Neuronal stem cell (in vitro differentiated cells): ENCODE data around the gene SNRNP40.

ENCODE experiments used
- DNase-seq: peaks from one replicate; pipeline ENCODE4 v3.0.0-alpha.2; 2013; ENCODE audit warnings: low spot score
- H2AFZ ChIP-seq: one replicate; pipeline ENCODE4 v1.6.1; 2013; ENCODE audit warnings: mild to moderate bottlenecking, low read length, inconsistent platforms
- H2AK5ac ChIP-seq: 2 replicates; pipeline ENCODE4 v1.6.1; 2013; ENCODE audit warnings: low read depth, mild to moderate bottlenecking, inconsistent platforms, low read length, moderate library complexity, mixed read lengths
- H2BK120ac ChIP-seq: 2 replicates; pipeline ENCODE4 v1.6.1; 2013; ENCODE audit warnings: low read depth, mild to moderate bottlenecking, inconsistent platforms, low read length, moderate library complexity, mixed read lengths
- H2BK12ac ChIP-seq: one replicate; pipeline ENCODE4 v1.6.1; 2013; ENCODE audit warnings: low read length, inconsistent platforms
- H2BK15ac ChIP-seq: 2 replicates; pipeline ENCODE4 v1.6.1; 2013; ENCODE audit warnings: mild to moderate bottlenecking, low read length, inconsistent platforms, mixed read lengths
- H2BK5ac ChIP-seq: one replicate; pipeline ENCODE4 v1.6.1; 2013; ENCODE audit warnings: inconsistent platforms, mild to moderate bottlenecking, low read length, moderate library complexity
- H3K14ac ChIP-seq: one replicate; pipeline ENCODE4 v1.6.1; 2013; ENCODE audit warnings: low read length, inconsistent platforms
- H3K18ac ChIP-seq: 2 replicates; pipeline ENCODE4 v1.6.1; 2013; ENCODE audit warnings: low read length, inconsistent platforms
- H3K23ac ChIP-seq: 2 replicates; pipeline ENCODE4 v1.6.1; 2013; ENCODE audit warnings: low read depth, mild to moderate bottlenecking, mixed read lengths, low read length, inconsistent platforms; ENCODE audit not compliant: poor library complexity
- H3K27ac ChIP-seq: replicated peaks from 3 replicates; pipeline ENCODE4 v1.5.1; 2013; ENCODE audit warnings: low read length, inconsistent platforms
- H3K27me3 ChIP-seq, 3 experiments: 2 replicates each; pipeline ENCODE4 v1.6.1; 2013; ENCODE audit warnings: low read length in 3 of 3, mild to moderate bottlenecking in 2 of 3, inconsistent platforms in 1 of 3, low read depth in 1 of 3, mixed read lengths in 1 of 3, moderate library complexity in 1 of 3; ENCODE audit not compliant: control insufficient read depth in 3 of 3, insufficient read depth in 3 of 3
- H3K36me3 ChIP-seq, 2 donors: replicated peaks in 1 of 2; 2 replicates each; pipeline ENCODE4 v1.6.1; 2013; ENCODE audit warnings: low read length in 2 of 2; ENCODE audit not compliant: control insufficient read depth in 2 of 2, insufficient read depth in 2 of 2
- H3K4ac ChIP-seq: 2 replicates; pipeline ENCODE4 v1.6.1; 2013; ENCODE audit warnings: inconsistent platforms, mild to moderate bottlenecking, low read length, moderate library complexity
- H3K4me1 ChIP-seq, 2 donors: 1 replicate in 1 of 2; 2 replicates in 1 of 2; pipeline ENCODE4 v1.6.1; 2013; ENCODE audit warnings: low read length in 2 of 2, low read depth in 1 of 2; ENCODE audit not compliant: control insufficient read depth in 2 of 2, insufficient read depth in 1 of 2
- H3K4me2 ChIP-seq: one replicate; pipeline ENCODE4 v1.6.1; 2013; ENCODE audit warnings: mild to moderate bottlenecking, low read length, inconsistent platforms; ENCODE audit not compliant: insufficient read depth, poor library complexity, severe bottlenecking
- H3K4me3 ChIP-seq, 2 donors: 2 replicates each; pipeline ENCODE4 v1.5.1; 2013; ENCODE audit warnings: low read length in 2 of 2, mild to moderate bottlenecking in 2 of 2, inconsistent platforms in 1 of 2, moderate library complexity in 1 of 2
- H3K79me1 ChIP-seq: one replicate; pipeline ENCODE4 v1.6.1; 2013; ENCODE audit warnings: low read depth, mild to moderate bottlenecking, inconsistent platforms, low read length, moderate library complexity
- H3K9ac ChIP-seq: one replicate; pipeline ENCODE4 v1.6.1; 2013; ENCODE audit warnings: mild to moderate bottlenecking, low read depth, low read length, inconsistent platforms; ENCODE audit not compliant: poor library complexity
- H3K9me3 ChIP-seq, 2 donors: replicated peaks in 1 of 2; 2 replicates each; pipeline versions ENCODE3 to v1.6.1; 2013; ENCODE audit warnings: low read length in 2 of 2, mild to moderate bottlenecking in 2 of 2, inconsistent platforms in 1 of 2, low read depth in 1 of 2, mixed read lengths in 1 of 2, moderate library complexity in 1 of 2; ENCODE audit not compliant: control insufficient read depth in 2 of 2, insufficient read depth in 1 of 2
- H4K8ac ChIP-seq: one replicate; pipeline ENCODE4 v1.6.1; 2013; ENCODE audit warnings: low read depth, mild to moderate bottlenecking, inconsistent platforms, low read length, moderate library complexity
- H4K91ac ChIP-seq: one replicate; pipeline ENCODE4 v1.6.1; 2013; ENCODE audit warnings: low read length, low read depth, mild to moderate bottlenecking, inconsistent platforms; ENCODE audit not compliant: poor library complexity
- WGBS, 2 donors: extraction: QIAGEN DNeasy Blood & Tissue Kit; methylation state at CpG; one replicate each; pipeline ENCODE4 v1.1.7; 2013; ENCODE audit warnings: missing lambda C conversion rate in 2 of 2, mixed read lengths in 1 of 2; ENCODE audit not compliant: insufficient read length in 2 of 2, insufficient replicate concordance in 1 of 2; ENCODE audit errors: extremely low coverage in 2 of 2; 5-methylcytosine and 5-hydroxymethylcytosine counted together

SNRNP40 gene

DNA sequence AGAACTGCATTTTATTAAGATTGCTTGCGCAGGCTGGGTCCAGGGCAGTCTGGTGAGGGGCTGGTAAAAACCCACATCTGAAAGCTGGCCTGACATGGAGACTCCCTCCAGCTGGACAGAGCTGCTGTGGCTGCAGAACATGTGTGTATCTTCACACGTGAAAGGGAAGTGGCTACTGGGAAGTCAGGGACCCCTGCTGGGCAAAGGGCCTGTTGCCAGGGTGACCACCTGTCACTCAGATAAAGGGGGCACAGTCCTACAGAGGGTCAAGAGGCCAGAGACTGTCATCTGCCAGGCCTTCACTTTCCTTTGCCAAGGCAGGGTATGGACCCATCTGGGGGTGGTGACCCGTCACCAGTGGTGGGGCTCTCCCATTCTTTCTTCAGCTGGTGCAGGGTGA is 74.4 kb downstream of the SNRNP40 start:
- peak; percentile 39 for DNase-seq
- Histone ChIP-seq H3K14ac (peak overlapping the region; percentile 14), H3K27me3 (no peaks in the 10 kb centered on the region), H2AK5ac (no peak overlapping the region), H3K9ac (no peak overlapping the region), H3K4me3 (no peak overlapping the region), H3K4me2 (no peak overlapping the region), H4K91ac (no peak overlapping the region), H3K9me3 (no peaks in the 10 kb centered on the region), H3K27ac (no peak overlapping the region), H4K8ac (no peak overlapping the region), H2BK5ac (no peak overlapping the region), H2AFZ (no peak overlapping the region), H3K36me3 (peaks cover 0 to 10% of the 10 kb centered on the region in 2 donors), H3K4me1 (peaks cover 15 to 17% of the 10 kb centered on the region in 2 donors), H3K4ac (no peak overlapping the region), H3K79me1 (peaks cover 4% of the 10 kb centered on the region), H3K18ac (peak overlapping the region; percentile 52), H3K23ac (no peak overlapping the region), H2BK120ac (no peak overlapping the region), H2BK12ac (no peak overlapping the region), H2BK15ac (no peak overlapping the region)
- WGBS, 2 donors = no CpG with 5 or more reads among the region's 3 CpGs

DNA sequence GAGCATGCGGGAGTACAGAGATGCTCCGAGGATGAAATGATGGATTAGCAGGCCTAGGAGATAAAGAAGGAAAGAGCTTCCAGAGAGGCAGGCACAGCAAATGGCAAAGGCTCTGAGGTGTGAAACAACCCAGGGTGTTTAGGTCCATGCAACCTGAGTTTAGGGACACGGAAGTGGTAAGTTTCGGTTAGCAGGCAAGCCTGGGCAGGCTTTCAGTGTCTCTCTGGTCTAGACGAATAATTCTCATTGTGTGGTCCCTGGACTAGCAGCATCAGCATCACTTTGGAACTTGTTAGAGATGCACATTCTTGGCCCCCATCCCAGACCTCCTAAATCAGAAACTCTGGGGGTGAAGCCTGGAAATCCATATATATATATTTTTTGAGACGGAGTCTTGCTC is 75.5 kb downstream of the SNRNP40 start:
- Histone ChIP-seq H3K79me1 (peaks cover 4% of the 10 kb centered on the region), H3K4ac (no peak overlapping the region), H3K27me3 (no peaks in the 10 kb centered on the region), H2BK5ac (no peak overlapping the region), H3K23ac (no peak overlapping the region), H3K4me1 (peaks cover 18 to 21% of the 10 kb centered on the region in 2 donors), H3K4me3 (no peak overlapping the region), H2AK5ac (no peak overlapping the region), H4K8ac (no peak overlapping the region), H2AFZ (no peak overlapping the region), H3K9me3 (no peaks in the 10 kb centered on the region), H2BK12ac (no peak overlapping the region), H3K14ac (no peak overlapping the region), H3K27ac (no peak overlapping the region), H3K9ac (no peak overlapping the region), H2BK15ac (no peak overlapping the region), H3K36me3 (peaks cover 0 to 10% of the 10 kb centered on the region in 2 donors), H4K91ac (no peak overlapping the region), H3K18ac (no peak overlapping the region), H3K4me2 (no peak overlapping the region), H2BK120ac (no peak overlapping the region)
- DNase-seq = no peak
- no CpG with 5 or more reads among the region's 6 CpGs for WGBS, 2 donors

- peaks cover 0 to 5% of the 10 kb centered on the region in 2 donors for H3K36me3 ChIP-seq
- H3K4me1 ChIP-seq = peaks cover 26 to 37% of the 10 kb centered on the region in 2 donors
- no peak overlapping the region for H3K4me3 ChIP-seq
- H3K4ac ChIP-seq = no peak overlapping the region
- no peak overlapping the region for H3K9ac ChIP-seq
- H4K8ac ChIP-seq = peak overlapping the region; percentile 32
- DNase-seq = no peak
- H3K18ac ChIP-seq = no peak overlapping the region
- H3K9me3 ChIP-seq = no peaks in the 10 kb centered on the region
- H3K23ac ChIP-seq = no peak overlapping the region
- H3K79me1 ChIP-seq = peaks cover 6% of the 10 kb centered on the region
- H2AK5ac ChIP-seq = no peak overlapping the region
- H2BK5ac ChIP-seq = no peak overlapping the region
- no peak overlapping the region for H3K14ac ChIP-seq
- H3K27ac ChIP-seq = no peak overlapping the region
- no peak overlapping the region for H3K4me2 ChIP-seq
- no peak overlapping the region for H2BK120ac ChIP-seq
- no peak overlapping the region for H2BK15ac ChIP-seq
- no peak overlapping the region for H2AFZ ChIP-seq
- H2BK12ac ChIP-seq = no peak overlapping the region
- no peak overlapping the region for H4K91ac ChIP-seq
- no CpG with 5 or more reads among the region's 6 CpGs for WGBS, 2 donors
- H3K27me3 ChIP-seq = no peaks in the 10 kb centered on the region
Measured at GRCh38 chr1:31219489-31219888, 77.1 kb downstream of the SNRNP40 start.

- Histone ChIP-seq H2AFZ (no peak overlapping the region), H2AK5ac (no peak overlapping the region), H3K4ac (no peak overlapping the region), H3K9me3 (no peaks in the 10 kb centered on the region), H4K91ac (no peak overlapping the region), H3K4me1 (peaks cover 20 to 32% of the 10 kb centered on the region in 2 donors), H3K36me3 (peaks cover 0 to 5% of the 10 kb centered on the region in 2 donors), H3K18ac (no peak overlapping the region), H2BK15ac (no peak overlapping the region), H3K27ac (no peak overlapping the region), H3K4me2 (no peak overlapping the region), H3K14ac (no peak overlapping the region), H2BK120ac (no peak overlapping the region), H2BK5ac (no peak overlapping the region), H3K23ac (peak overlapping the region; percentile 1), H3K9ac (peak overlapping the region; percentile 1), H2BK12ac (no peak overlapping the region), H3K4me3 (no peak overlapping the region), H3K27me3 (no peaks in the 10 kb centered on the region), H3K79me1 (peaks cover 6% of the 10 kb centered on the region), H4K8ac (no peak overlapping the region)
- DNase-seq = no peak
- no CpG with 5 or more reads among the region's 8 CpGs for WGBS, 2 donors
Measured at GRCh38 chr1:31218705-31219104, 77.9 kb downstream of the SNRNP40 start.
